HG03520 (cell line): ENCODE measurements around the gene SMARCA2.
A peak's percentile ranks its signal among the peaks of the same experiment; 100 is the strongest.
"Not testable (repeated sequence)": the region's sequence is repeated elsewhere in the genome, so short reads cannot be mapped to it uniquely, and the experiment has no call there.

Source experiments
- ATAC-seq: cut with Tn5 transposase; IDR thresholded peaks from one replicate; pipeline ENCODE4 v1.9.1; 2021; ENCODE audit warnings: mild to moderate bottlenecking, moderate library complexity; ENCODE audit not compliant: unreplicated experiment

The SMARCA2 gene

DNA sequence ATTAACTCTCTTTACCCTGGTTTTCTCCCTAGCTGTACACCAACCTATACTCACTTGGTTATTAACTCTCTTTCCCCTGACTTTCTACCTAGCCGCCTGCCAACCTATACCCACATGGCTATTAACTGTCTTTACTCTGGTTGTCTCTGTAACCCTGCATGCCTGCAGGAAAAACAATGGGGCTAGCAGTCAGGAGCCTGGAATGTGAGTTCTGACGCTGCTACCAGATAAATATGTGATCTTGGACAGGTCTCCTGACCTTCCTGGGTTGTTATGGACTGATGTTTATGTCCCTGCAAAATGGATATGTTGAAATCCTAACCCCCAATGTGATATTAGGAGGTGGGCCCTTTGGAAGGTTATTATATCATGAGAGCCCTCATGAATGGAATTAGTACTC, 119.2 kb downstream of the SMARCA2 start:
- no peak for ATAC-seq

DNA sequence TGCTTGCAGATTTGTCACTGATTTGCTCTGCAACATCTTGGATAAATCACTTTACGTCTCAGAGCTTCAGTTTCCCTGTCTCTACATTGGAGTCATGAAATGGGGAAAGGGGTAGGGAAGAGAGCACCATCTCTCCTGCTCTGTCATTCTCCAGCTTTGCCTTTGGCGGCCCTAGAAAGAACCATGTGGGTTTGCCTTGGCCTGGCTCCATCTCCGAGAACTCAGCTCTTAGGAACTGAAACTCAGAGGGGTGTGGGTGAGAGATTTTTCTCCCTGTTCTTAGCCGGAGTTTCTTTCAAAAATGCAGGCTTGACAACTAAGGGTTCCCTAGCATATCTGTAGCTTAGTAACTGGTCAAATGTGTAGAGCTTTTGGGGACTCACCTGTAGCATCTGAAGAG, 123.5 kb downstream of the SMARCA2 start:
- no peak for ATAC-seq

DNA sequence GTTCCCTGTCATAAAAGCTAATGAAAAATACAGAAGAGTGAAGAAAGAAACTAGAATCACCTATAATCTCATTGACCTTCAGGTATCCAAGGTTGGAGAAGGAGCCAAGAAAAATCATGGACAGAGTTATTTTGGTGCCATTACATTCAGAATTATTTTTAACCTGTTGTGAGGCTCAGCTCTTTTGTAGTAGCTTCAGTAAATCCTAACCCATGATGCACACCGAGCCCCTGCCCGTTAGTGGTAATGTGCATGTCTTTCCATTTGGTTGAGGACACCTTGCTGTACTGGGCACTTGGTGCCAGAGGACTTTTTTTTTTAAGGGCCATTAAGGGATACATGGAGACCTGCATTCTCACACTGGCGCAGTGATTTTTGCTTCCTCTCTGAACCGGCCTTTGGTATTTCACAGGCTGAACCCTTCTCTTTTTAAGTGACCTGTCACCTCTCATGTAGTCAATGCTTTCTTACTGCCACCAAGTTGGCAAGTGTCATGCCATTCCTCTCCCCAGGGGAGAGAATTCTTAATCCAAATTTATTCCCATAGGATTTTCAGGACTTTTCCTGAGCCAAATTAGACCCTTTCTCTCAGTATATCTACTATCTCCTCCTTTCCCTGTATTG, 125.6 kb downstream of the SMARCA2 start:
- no peak for ATAC-seq

DNA sequence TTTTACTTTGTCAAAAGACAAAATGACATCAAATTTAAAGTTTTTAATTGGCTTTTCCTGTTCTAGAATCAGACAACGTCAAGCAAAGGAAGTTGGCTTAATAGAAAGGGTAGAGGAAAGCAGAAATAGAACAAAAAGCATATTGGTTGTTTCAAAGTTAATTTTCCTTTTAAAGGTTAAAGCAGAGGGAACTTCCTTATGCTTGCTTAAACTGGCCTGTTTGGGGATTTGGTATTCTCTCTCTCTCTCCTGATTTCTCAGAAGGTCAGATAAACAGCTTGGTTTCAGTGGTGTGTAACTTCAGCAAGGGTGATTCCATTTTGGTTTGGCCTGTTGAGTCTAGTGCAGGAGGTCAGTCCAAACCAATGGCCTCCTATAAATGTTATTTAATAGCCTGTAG, 127.1 kb downstream of the SMARCA2 start:
- ATAC-seq = no peak

DNA sequence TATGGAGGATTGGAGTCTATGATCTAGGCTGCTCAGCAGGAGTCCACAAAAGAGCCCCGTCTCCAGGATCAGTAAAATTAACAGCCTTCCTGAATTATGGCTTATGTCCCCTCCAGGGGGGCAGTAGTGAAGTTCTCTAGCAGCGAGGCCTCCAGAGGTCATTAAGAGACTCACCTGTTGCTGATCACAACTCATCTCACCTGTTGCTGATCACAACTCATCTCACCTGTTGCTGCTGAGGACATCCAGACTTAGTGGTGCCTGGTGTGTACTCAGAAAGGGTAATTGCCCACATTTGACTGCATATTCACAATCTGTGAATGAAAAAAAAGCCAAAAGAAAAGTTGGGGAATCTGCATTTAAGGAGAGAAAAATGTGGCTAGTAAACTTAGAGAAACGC, 129.5 kb downstream of the SMARCA2 start:
- no peak for ATAC-seq

DNA sequence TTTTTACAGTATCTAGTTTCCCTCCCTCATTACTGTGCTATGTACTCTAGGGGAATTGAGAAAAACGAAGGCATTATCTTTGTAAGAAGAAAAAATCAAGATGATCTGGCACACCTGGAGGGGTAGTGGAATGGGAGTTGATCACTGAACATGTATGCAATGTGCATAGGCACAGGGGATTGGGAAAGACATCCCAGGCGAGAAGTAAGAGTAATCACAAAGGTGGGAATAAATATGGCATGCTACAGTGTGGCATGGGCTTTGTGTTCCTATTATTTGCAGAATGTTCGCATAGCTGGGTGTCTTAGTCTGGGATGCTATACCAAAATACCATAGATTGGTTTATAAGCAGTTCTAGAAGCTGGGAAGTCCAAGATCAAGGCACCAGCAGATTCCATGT, 130.6 kb downstream of the SMARCA2 start:
- ATAC-seq = no peak

DNA sequence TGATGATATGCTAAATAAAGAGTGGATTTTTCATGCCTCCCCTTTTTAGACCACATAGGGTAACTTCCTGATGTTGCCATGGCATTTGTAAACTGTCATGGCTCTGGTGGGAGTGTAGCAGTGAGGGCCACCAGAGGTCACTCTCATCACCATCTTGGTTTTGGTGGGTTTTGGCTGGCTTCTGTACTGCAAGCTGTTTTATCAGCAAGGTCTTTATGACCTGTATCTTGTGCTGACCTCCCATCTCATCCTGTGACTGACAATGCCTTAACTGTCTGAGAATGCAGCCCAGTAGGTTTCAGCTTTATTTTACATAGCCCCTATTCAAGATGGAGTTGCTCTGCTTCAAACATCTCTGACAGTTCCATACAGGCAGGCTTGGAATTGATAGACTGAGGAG, 131.6 kb downstream of the SMARCA2 start:
- ATAC-seq = not testable (repeated sequence)

DNA sequence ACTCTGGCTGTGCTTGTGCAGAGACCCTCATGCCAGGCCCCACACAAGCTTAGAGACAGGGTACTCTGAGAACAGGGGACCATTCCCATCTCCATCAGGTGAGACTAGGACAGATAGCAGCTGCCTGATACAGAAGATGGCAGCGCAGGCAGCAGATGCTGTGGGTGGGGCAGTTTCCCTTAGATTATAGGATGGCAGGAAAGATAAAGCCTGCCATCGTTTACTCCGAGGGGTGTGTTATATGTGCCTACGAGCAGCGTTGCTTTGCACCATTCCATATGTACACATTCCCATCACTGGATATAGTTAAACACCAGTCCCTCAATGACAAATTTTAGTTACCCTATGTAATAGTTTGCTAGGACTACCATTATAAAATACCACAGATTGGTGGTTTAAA, 135.2 kb downstream of the SMARCA2 start:
- no peak for ATAC-seq

DNA sequence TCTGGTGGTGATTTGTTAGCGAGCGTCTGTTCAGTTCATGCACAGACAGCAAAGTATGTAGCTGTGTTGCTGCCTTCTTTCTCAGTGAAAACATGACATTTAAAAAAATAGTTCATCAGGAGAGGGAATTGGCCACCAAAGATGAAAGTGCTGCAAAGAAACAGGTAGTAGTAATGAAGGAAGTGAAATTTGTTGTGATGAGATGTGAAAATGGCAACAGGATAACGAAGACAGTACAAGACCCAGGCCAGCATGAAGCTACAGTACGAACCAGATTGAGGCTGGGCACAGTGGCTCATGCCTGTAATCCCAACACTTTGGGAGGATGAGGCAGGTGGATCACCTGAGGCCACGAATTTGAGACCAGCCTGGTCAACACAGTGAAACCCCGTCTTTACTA, 136.0 kb downstream of the SMARCA2 start:
- no peak for ATAC-seq

DNA sequence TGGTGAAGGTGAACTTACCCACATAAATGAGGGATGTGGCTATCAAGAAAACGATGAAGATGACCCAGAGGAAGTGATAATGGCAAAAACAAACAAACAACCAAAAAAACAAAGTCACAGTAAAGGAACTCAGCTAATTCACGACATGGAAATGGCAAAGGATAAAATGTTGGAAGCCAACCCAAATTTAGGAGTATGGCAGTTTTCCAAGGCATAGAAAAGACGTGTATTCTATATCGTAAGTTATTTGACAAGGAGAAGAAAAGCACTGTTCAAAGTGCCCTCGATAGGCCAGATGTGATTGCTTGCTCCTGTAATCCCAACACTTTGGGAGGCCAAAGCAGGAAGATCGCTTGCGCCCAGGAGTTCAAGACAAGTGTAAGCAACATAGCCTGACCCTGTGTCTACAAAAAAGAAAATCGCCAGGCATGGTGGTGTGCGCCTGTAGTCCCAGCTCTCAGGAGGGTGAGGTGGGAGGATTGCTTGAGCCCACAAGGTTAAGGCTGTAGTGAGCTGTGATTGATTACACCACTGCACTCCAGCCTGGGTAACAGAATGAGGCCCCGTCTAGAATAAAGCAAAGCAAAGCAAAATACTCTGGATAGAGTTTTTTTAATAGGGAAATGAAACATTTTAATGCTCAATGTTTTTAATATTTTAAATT, 138.0 kb downstream of the SMARCA2 start:
- no peak for ATAC-seq

DNA sequence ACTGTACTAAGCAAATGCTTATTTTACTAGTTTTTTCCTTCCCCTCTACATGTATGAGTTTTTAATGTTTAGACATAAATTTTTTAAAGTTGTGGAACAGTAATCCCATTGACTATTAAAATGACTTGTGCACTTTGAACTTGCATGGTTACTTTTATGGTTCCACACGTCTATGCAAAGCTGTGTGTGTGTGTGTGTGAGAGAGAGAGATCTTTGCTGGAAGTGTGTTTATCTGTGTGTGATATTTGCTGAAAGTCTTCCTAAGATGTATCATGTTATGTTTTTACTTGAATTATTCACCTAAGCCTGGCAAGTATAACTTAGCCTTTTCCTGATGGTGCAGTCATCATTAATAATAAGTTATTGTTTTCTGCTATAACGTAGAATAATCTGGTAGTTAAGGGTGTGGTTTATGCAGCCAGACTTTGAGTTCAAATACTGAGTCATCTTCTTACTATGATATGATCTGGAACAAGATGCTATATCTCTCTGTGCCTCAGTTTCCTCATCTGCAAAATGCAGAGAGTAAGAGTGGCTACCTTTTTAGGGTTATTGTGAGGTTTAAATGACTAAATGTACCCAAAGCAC, 138.6 kb downstream of the SMARCA2 start:
- no peak for ATAC-seq

DNA sequence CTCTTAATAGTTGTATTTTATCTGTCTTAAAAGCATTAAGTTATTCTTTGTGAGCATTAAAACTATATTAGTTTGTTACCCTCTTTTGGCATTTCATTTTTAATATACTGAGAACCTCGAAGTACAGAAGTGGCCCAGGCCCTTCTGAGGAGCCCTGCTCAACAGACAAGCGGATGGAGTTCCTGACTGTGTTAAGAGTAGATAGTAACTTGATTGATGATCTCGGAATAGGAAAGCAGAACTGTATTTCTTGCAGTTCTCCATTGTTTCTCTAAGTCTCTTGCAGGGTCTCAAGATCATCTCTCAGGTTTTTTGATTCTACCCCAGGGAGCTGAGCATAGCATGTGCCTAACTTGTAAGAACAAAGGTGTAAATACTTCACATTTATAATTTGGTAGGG, 139.6 kb downstream of the SMARCA2 start:
- ATAC-seq = no peak

DNA sequence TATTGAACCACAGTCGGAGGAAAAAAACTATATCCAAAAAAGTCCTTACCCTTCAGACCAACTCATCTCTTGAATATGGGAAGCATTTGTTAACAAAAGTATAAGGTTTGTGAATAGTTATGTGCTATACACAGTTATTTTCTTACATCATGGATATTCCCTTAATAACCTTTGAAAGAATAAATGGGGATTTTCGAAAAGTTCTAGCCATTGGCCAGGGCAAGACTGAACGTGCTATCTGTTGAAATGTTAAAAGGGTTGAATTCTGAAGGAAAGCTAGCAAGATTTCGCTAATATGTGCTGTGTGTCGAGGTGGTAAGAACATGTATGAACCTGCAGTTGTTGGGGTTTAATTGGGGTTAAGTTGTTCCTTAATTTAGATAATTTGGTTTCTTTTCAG, 140.8 kb downstream of the SMARCA2 start:
- no peak for ATAC-seq

DNA sequence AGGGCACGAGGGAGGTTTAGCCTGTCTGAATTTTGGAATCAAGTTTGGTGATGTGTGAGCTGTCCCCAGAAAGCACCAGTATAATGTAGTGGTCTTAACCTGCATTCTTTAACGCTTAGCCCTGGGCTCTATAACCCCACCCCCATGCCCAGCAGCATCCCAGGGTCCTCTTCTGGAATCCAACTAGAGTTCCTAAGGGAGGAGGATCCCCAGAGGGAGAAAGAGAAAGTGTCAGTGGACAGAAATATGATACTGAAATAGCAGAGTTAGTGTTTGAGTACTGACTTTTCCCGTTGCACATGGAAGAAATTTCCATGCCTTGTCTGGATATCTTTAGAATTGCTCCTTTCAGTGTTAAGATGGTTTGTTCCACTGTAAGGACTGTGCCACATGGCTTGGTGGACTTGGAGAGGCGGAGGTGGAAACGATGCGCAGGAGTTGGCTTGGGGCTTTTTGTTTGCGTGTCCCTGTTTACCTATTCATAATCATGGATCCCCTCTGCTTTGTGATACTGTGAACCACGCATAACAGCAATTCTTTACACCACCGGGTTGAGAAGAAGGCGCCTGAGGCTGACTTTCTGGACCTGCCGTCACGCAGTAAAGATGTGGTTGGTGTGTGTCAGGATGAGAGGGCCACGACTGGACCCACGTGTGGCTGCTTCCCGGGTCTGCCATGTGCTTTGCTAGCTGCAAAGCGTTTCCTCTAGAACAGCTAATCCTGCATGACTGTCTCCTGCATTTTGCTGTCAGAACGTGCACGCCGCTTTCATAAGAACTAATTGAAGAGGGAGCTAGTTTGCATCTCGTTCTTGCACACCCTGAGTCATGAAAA, 142.3 kb downstream of the SMARCA2 start:
- ATAC-seq = peak; percentile 53

DNA sequence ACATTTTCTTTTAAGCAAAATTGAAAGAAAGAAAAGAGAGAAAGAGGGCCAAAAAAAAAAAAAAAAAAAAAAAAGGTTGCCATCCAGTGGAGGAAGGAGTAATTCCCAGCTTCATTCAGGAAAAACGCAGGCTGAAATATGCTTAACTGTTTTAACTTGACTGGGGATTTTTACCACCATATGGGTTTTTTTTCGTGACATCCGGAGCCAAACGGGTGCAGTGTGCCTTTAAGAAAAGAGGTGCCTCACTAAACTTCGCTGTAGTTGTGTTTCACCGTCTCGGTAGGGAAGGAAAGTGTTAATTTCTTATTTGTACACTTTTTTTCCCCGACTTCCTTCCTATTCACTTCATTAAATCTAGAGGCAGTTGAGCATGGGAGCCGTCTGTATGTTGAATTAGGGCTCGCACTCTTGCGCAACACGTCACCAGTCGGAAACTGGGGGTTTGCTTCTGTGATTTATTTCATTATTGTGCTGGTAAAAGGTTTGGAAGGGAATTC, 143.0 kb downstream of the SMARCA2 start:
- ATAC-seq = peak; percentile 41

DNA sequence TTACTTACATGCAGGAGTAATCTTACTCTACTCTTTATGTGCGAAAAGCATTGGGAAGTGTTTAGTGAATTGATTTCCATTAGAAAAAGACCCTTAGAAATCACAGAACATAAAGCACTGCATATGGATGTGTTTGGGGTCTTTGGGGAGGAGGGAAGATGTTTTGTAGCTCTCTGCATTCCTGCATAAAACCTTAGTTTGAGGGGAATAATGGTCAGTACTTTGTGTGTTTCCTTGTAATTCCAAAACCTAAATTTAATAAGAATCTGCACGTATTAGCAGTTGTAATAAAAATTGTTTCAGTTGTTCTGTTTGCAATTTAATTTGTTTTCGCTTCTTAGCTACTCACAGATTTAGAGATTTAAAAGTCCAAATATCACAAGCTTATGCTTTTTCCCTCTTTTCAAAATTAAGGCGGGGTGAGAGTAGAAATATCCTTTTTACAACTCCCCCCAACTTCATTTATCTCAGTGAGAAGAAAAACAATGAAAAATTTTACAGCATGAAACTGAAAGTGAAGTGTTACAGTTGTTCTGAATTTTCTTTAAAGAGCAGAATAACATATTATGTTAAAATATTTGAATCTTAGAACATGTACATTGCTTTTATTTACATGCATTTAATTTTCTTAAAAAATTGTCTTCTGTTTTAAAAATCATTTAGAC, 143.8 kb downstream of the SMARCA2 start:
- no peak for ATAC-seq

DNA sequence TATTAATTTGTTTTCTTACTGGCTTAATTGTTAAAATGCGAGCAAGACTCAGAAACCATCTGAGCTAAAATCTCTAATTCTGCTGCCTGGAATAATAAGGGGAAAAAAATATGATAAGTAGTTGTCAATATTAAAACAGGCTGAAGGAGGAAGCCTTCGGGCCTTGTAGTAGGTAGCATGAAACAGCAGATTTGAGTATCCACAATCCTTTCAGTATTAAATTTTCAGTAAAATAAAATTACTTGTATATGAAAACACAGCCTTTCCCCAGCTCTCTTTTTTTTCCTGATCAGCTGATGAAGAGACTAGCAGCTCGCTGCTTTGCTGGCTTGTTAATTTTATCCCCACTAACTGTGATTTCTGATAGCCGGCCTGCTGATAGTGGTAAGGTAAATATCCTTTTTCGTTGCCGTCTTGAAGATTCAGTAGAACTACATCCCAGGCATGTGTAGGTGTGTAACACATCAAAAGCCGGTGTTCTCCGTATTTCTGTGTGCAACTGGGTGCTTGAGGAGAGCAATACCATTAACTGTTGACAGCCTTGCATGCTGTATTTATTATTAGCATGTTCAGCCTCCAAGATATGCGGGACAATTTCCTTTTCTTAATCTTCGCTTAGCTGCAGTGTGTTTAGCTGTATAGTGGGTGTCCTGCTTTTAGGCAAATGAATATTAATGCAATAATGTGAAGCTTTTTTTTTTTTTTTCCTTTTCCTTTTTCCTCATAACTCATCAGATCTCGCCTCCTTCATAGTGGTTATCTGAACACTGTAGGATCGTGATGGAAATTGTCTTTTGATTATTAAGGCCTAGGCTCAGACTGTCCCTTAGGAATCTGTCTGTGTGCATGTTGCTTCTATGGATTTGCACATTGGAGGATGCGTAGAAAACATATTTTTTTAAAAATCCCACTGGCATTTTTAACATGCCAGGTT, 144.6 kb downstream of the SMARCA2 start:
- no peak for ATAC-seq

DNA sequence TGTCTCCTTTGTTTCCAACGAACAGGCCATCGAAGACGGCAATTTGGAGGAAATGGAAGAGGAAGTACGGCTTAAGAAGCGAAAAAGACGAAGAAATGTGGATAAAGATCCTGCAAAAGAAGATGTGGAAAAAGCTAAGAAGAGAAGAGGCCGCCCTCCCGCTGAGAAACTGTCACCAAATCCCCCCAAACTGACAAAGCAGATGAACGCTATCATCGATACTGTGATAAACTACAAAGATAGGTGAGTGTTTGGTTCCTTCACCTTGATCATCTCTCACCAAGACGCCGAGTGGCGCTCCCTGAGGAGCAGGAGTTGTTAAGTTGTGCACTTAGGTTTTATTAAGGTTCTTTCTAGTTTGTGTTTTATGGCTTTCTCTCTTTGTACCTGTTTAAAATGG, 146.5 kb downstream of the SMARCA2 start:
- ATAC-seq = no peak

DNA sequence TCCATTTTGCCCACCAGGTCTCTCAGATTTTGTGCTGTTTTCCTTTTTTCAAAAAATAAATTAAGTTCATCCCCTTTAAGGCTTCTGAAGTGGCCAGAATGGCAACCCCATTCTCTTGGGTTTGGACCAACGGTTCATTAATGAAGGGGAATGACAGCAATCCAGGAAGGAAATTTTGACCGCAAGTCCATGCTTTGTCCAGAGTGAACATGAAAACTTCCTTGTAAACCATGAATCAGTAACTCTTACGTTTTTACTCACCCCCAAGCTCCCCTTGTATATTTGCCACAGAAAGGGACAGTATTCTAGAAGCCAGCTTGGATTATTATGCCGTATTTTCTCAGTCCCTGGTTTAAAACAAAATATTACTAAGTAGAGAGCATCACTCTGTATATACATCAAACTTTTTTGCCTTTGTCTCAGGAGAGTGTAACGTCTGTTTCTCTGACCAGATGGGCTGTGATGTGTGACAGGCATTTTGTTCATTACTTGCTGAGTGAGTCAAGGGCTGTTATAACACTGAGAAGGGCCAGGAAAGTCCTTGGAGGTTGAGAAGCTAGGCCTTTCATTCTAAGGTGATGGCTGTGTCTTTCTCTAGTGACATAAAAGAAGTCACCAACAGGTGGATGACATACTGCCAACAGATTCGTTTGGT, 148.2 kb downstream of the SMARCA2 start:
- no peak for ATAC-seq
